Gastroesophageal sphincter (tissue), 4 donors: ENCODE results near the gene KCNIP2. TPM values are rescaled to one million over a fixed set of nuclear protein-coding genes. Genes with fewer than 3 reads are reported as not detected.

Experiments
- ATAC-seq: fragments of 150-250 bp; one replicate; pipeline ENCODE4 v1.9.1; 2016; ENCODE audit warnings: mild to moderate bottlenecking, moderate library complexity
- H3K27ac ChIP-seq, 4 donors: fragments of 200-600 bp; sonication (generic) in 3 of 4; 1 replicate in 3 of 4; 2 replicates in 1 of 4; pipeline ENCODE4 v1.5.1; 2016 to 2019
- H3K27me3 ChIP-seq: fragments of 200-600 bp; sonication (generic); one replicate; pipeline ENCODE4 v1.5.1; 2019
- H3K36me3 ChIP-seq, 2 donors: fragments of 200-600 bp; sonication (generic); one replicate each; pipeline ENCODE4 v1.5.1; 2019; ENCODE audit warnings: control low read depth in 1 of 2
- H3K4me1 ChIP-seq, 3 donors: fragments of 200-600 bp; sonication (generic); 1 replicate in 2 of 3; 2 replicates in 1 of 3; pipeline ENCODE4 v1.5.1; 2016 to 2019; ENCODE audit warnings: control low read depth in 2 of 3
- H3K4me3 ChIP-seq, 2 donors: fragments of 200-600 bp; sonication (generic); one replicate each; pipeline ENCODE4 v1.5.1; 2019; ENCODE audit warnings: mild to moderate bottlenecking in 1 of 2, moderate library complexity in 1 of 2
- H3K9me3 ChIP-seq, 3 donors: fragments of 200-600 bp; sonication (generic); one replicate each; pipeline ENCODE4 v1.5.1; 2017 to 2019; ENCODE audit warnings: control low read depth in 2 of 3
- EP300 ChIP-seq: sonication (generic); formaldehyde crosslinking; IDR thresholded peaks from one replicate; pipeline ENCODE4 v1.6.1; 2017; ENCODE audit warnings: antibody characterized with exemption, mild to moderate bottlenecking
- POLR2A ChIP-seq, 2 donors: fragments of 450-650 bp; IDR thresholded peaks; one replicate each; pipeline ENCODE4 v1.6.1; 2017; ENCODE audit warnings: antibody characterized with exemption in 2 of 2, mild to moderate bottlenecking in 2 of 2, moderate library complexity in 1 of 2
- POLR2AphosphoS5 ChIP-seq: sonication (generic); formaldehyde crosslinking; IDR thresholded peaks from one replicate; pipeline ENCODE4 v1.6.1; 2017; ENCODE audit warnings: antibody characterized with exemption
- WGBS, 2 donors: methylation state at CpG; one replicate each; pipeline ENCODE4 v1.1.5; 2018; ENCODE audit warnings: low coverage in 1 of 2; 5-methylcytosine and 5-hydroxymethylcytosine counted together
- total RNA-seq, 4 donors: library from RNA; depleted of rRNA; stranded (reverse); fragments of >200 nt; gene quantifications; one replicate each; pipeline ENCODE4 v1.1.0, GENCODE V29; 2016
- TF ChIP-seq, protein P1 (sequence below), 4 experiments: fragments of 200-600 bp in 2 of 4; fragments of 450-650 bp in 2 of 4; sonication (generic) in 1 of 4; IDR thresholded peaks; one replicate each; pipeline ENCODE4 v1.5.1; 2017 to 2019; ENCODE audit warnings: antibody characterized with exemption in 4 of 4, mild to moderate bottlenecking in 2 of 4, moderate library complexity in 2 of 4

Gene KCNIP2
- total RNA-seq, 4 donors from 2014 or later, result 0.78 to 2.4 (median 0.89) TPM; not detected in 1

DNA sequence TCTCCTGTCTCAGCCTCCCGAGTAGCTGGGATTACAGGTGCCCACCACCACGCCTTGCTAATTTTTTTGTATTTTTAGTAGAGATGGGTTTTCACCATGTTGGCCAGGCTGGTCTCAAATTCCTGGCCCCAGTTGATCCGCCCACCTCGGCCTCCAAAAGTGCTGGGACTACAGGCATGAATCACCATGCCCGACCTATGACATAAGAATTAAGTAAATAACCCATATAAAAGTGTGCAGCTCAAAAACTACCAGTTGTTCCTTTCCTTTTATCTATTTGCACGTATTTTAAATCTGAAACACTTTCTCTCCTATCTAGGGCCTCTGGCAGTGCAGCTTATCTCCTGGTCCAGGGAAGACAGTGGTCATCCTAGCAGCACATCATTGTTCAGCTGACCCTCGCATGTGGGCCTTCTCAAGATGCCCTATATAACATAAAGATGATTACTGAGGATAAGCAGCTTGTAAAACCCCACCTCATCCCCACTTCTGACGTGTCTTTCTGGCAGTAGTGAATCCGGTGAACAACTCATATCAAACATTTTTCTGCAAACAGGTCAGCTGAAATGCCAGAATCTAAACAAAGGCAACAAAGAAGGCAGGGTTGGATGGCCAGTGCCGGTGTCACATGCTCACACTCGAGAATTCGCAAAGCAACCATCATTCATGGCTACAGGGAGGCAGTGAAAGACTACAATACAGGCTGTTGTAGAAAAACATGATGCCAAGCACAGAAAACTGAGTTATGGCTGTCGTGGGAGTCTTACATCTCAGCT, 36.0 kb upstream of the KCNIP2 start:
- Histone ChIP-seq H3K27me3 (no peaks in the 10 kb centered on the region), H3K27ac (no peak overlapping the region), H3K9me3 (no peaks in the 10 kb centered on the region), H3K36me3 (peaks cover 0 to 7% of the 10 kb centered on the region in 2 donors), H3K4me1 (peaks cover 0 to 17% (median 0%) of the 10 kb centered on the region in 3 donors), H3K4me3 (no peak overlapping the region)
- ATAC-seq, result no peak
- 67 to 77% methylated on average over 6 to 13 of the region's 13 CpGs for WGBS, 2 donors
- TF ChIP-seq POLR2A (IDR thresholded peaks at IDR 0.05), result no peak
- TF ChIP-seq, protein P1, sequence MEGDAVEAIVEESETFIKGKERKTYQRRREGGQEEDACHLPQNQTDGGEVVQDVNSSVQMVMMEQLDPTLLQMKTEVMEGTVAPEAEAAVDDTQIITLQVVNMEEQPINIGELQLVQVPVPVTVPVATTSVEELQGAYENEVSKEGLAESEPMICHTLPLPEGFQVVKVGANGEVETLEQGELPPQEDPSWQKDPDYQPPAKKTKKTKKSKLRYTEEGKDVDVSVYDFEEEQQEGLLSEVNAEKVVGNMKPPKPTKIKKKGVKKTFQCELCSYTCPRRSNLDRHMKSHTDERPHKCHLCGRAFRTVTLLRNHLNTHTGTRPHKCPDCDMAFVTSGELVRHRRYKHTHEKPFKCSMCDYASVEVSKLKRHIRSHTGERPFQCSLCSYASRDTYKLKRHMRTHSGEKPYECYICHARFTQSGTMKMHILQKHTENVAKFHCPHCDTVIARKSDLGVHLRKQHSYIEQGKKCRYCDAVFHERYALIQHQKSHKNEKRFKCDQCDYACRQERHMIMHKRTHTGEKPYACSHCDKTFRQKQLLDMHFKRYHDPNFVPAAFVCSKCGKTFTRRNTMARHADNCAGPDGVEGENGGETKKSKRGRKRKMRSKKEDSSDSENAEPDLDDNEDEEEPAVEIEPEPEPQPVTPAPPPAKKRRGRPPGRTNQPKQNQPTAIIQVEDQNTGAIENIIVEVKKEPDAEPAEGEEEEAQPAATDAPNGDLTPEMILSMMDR (IDR thresholded peaks at IDR 0.05), result no peak
- TF ChIP-seq POLR2AphosphoS5, result no peak
- no peak for TF ChIP-seq EP300

DNA sequence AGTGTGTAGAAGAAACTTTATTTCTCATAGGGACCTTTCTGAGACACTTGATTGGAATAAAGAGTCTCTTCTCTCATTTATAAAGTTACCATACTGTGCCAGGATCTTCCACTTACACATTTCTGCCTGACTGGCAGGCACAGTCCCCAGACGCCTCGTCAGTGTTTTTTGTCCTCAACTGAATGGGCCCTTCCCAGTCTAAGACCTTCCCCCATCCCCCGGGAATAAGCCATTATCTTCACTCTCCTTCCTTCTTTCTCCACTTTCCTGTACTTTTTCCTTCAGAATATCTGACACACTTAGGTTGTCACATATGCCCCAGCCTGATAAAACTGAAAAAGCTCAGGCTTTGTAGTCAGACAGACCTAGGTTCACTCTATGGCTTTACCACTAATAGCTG, 35.3 kb upstream of the KCNIP2 start:
- no peak for ATAC-seq
- Histone ChIP-seq H3K27me3 (no peaks in the 10 kb centered on the region), H3K4me1 (peaks cover 0 to 17% (median 0%) of the 10 kb centered on the region in 3 donors), H3K36me3 (peaks cover 0 to 7% of the 10 kb centered on the region in 2 donors), H3K9me3 (no peaks in the 10 kb centered on the region), H3K27ac (no peak overlapping the region), H3K4me3 (no peak overlapping the region)
- no peak for TF ChIP-seq POLR2AphosphoS5
- TF ChIP-seq, protein P1 (IDR thresholded peaks at IDR 0.05), result no peak
- TF ChIP-seq EP300, result no peak
- TF ChIP-seq POLR2A (IDR thresholded peaks at IDR 0.05), result no peak
- WGBS, 2 donors, result 81 to 92% methylated on average over 3 of the region's 3 CpGs

DNA sequence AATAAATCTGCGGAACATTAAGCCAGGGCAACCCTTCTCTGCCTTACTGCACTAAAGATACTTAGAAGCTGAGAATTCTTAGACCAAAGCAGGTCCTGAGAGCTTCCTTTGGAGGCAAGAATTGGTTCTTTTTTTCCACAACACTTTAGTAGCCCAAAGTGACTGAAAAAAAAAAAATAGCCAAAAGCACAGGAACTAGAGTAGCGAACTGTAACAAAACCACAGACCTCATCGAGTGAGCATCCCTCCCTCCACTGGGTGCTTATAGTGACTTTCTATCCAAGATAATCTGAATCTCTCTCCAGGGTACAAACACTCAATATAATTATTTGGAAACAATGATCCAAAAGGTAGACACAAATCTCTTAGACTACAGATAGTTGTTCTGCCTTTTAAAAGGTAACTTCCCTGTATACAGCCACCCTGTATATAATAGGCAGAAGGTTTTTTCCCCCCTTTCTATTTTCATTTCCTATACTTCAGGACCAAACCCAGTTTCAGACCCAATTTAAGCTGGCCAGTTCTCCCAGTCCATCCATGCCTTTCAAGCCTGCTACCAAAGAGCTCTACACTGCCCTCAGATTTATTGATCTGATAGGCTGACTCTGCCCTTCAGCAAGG, 31.6 kb upstream of the KCNIP2 start:
- no peak overlapping the region for H3K27ac ChIP-seq
- H3K27me3 ChIP-seq, result no peaks in the 10 kb centered on the region
- TF ChIP-seq, protein P1 (IDR thresholded peaks at IDR 0.05), result no peak
- TF ChIP-seq EP300, result no peak
- no peak for ATAC-seq
- WGBS, 2 donors, result 90 to 91% methylated on average over 3 of the region's 3 CpGs
- H3K4me1 ChIP-seq, result peaks cover 0 to 16% (median 0%) of the 10 kb centered on the region in 3 donors
- no peak overlapping the region for H3K4me3 ChIP-seq
- no peaks in the 10 kb centered on the region for H3K9me3 ChIP-seq
- H3K36me3 ChIP-seq, result peaks cover 0 to 7% of the 10 kb centered on the region in 2 donors

DNA sequence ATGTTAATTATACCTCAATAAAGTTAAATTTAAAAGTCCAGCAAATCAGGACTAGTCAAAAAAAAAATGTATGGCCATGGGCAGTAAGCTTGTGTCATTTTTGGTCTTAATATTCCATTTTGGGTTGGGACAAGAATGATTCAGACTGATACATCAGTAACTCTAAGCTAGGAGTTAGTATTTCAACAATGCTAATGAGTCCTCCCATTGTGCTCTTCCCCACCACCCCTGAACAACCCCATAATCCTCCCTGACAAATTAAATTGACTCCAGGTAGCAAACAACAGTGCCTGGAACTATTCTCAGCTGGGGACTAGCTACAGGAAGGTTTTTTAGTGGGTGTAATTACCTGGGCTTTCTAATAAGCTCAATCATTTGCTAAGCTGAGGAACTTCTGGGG, 30.7 kb upstream of the KCNIP2 start:
- Histone ChIP-seq H3K9me3 (no peaks in the 10 kb centered on the region), H3K27me3 (no peaks in the 10 kb centered on the region), H3K36me3 (peaks cover 0 to 7% of the 10 kb centered on the region in 2 donors), H3K4me3 (no peak overlapping the region), H3K27ac (no peak overlapping the region), H3K4me1 (peaks cover 0 to 8% (median 0%) of the 10 kb centered on the region in 3 donors)
- no peak for ATAC-seq
- TF ChIP-seq EP300 (no peak), POLR2AphosphoS5 (no peak), POLR2A (IDR thresholded peaks at IDR 0.05) (no peak)
- TF ChIP-seq, protein P1 (IDR thresholded peaks at IDR 0.05), result no peak

DNA sequence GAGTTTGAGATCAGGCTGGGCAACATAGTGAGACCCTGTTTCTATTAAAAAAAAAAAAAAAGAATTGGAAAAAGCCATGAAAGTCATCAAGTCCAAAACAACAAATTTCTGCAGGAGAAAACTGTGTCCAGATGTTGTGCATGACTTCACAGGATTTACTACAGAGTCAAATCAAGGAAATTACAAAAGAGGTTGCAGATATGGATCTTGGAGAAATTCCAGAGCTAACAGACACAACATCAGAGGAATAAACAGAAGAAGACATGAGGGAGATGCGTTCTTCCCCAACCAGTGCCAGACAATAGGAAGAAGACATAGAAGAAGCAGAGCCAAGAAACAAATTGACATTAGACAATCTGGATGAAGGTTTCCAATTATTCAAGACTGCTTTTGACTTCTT, 24.3 kb upstream of the KCNIP2 start:
- peaks cover 0 to 10% (median 0%) of the 10 kb centered on the region in 3 donors for H3K9me3 ChIP-seq
- TF ChIP-seq EP300 (no peak), POLR2AphosphoS5 (no peak), POLR2A (IDR thresholded peaks at IDR 0.05) (no peak)
- TF ChIP-seq, protein P1 (IDR thresholded peaks at IDR 0.05), result no peak
- 73 to 80% methylated on average over 1 of the region's 1 CpG for WGBS, 2 donors
- peaks cover 0 to under 1% of the 10 kb centered on the region in 2 donors for H3K36me3 ChIP-seq
- H3K27me3 ChIP-seq, result no peaks in the 10 kb centered on the region
- H3K4me1 ChIP-seq, result no peaks in the 10 kb centered on the region
- no peak overlapping the region for H3K4me3 ChIP-seq
- ATAC-seq, result no peak
- no peak overlapping the region for H3K27ac ChIP-seq
